A673 (cell line): Measurements from ENCODE around the gene IKZF2. TPM values are rescaled to one million over a fixed set of nuclear protein-coding genes. Genes with fewer than 3 reads are reported as not detected.

Experiments
- BruUV-seq: library from RNA; stranded (reverse); fragments of 400-500 nt; replicated peaks from 2 replicates; lab custom pipeline; 2021; lab: Mats Ljungman, UMichigan
- CTCF ChIA-PET: fragments of 300-600 bp; sonication (Branson Sonifier 250); formaldehyde crosslinking; loops from one replicate; lab custom pipeline; 2022; ENCODE audit warnings: antibody characterized with exemption; lab: Charles Lee
- POLR2A ChIA-PET: fragments of 300-600 bp; sonication (Branson Sonifier 250); formaldehyde crosslinking; loops from one replicate; lab custom pipeline; 2022; ENCODE audit warnings: antibody characterized with exemption; ENCODE audit not compliant: low non-redundant PET; lab: Charles Lee
- DNase-seq: peaks from one replicate; pipeline ENCODE4 v3.0.0-alpha.2; 2015; ENCODE audit warnings: low spot score
- H3K27ac ChIP-seq: fragments of 200-600 bp; sonication (generic); 2 replicates; pipeline ENCODE4 v1.5.1; 2016; ENCODE audit warnings: mixed run types, low read depth, mild to moderate bottlenecking, mixed read lengths, antibody characterized with exemption, low read length; ENCODE audit not compliant: poor library complexity, severe bottlenecking
- H3K27me3 ChIP-seq: fragments of 200-600 bp; sonication (generic); replicated peaks from 2 replicates; pipeline ENCODE4 v1.6.1; 2017; ENCODE audit warnings: mixed run types, low read depth, mild to moderate bottlenecking, mixed read lengths, antibody characterized with exemption, low read length; ENCODE audit not compliant: insufficient read depth, poor library complexity
- H3K36me3 ChIP-seq: fragments of 200-600 bp; sonication (generic); 2 replicates; pipeline ENCODE4 v1.6.1; 2016; ENCODE audit warnings: mixed run types, mild to moderate bottlenecking, mixed read lengths, antibody characterized with exemption, low read length; ENCODE audit not compliant: insufficient read depth, poor library complexity, severe bottlenecking
- H3K4me1 ChIP-seq: fragments of 200-600 bp; sonication (generic); 2 replicates; pipeline ENCODE4 v1.6.1; 2017; ENCODE audit warnings: mixed run types, mild to moderate bottlenecking, mixed read lengths, antibody characterized with exemption, low read length; ENCODE audit not compliant: insufficient read depth, poor library complexity, severe bottlenecking
- H3K4me3 ChIP-seq: fragments of 200-600 bp; sonication (generic); 2 replicates; pipeline ENCODE4 v1.5.1; 2016; ENCODE audit warnings: low read depth, mixed run types, mild to moderate bottlenecking, mixed read lengths, low read length; ENCODE audit not compliant: poor library complexity, severe bottlenecking
- H3K9me3 ChIP-seq: fragments of 200-600 bp; sonication (generic); 2 replicates; pipeline ENCODE4 v1.6.1; 2016; ENCODE audit warnings: mixed run types, low read depth, mild to moderate bottlenecking, mixed read lengths, antibody characterized with exemption, low read length; ENCODE audit not compliant: poor library complexity, severe bottlenecking
- EZH2 ChIP-seq: fragments of 200-600 bp; sonication (generic); IDR thresholded peaks from 2 replicates; pipeline ENCODE4 v1.6.1; 2017; ENCODE audit warnings: borderline replicate concordance, low read depth, mild to moderate bottlenecking, mixed read lengths, antibody characterized with exemption, low read length; ENCODE audit not compliant: poor library complexity, severe bottlenecking
- intact Hi-C: fragments of 100-400 bp; cut with micrococcal nuclease; formaldehyde crosslinking; loops from one replicate; pipeline ENCODE4 v1.10.0; 2022; ENCODE audit not compliant: unreplicated experiment
- total RNA-seq: library from RNA; stranded (reverse); gene quantifications from 2 replicates; pipeline ENCODE4 v1.2.3, GENCODE V29; 2021
- TF ChIP-seq, protein P1 (sequence below): fragments of 300-800, 200-600 bp; sonication (generic); conservative IDR thresholded peaks from 2 replicates; pipeline ENCODE4 v1.5.1; 2017; ENCODE audit warnings: low read depth, mild to moderate bottlenecking, antibody characterized with exemption, low read length, moderate library complexity, mixed read lengths

IKZF2 gene
- total RNA-seq, 1 experiment from 2014 or later, result 68.6 TPM

DNA sequence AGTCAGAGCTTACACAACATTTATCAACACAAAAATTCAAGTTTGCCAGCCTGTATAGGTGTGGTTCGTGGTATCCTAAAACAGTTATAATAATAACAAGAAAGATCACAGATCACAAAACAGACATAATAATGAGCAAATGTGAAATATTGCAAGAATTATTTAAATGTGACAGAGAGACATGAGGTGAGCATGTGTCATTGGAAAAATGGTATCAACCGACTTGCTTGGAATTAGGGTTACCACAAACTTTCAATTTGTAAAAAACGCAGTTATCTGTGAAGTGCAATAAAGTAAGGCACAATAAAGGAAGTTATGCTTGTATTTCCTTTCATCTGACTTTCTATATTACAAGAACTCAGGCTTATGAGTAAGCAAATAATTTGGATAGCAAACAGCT is 116.8 kb downstream of the IKZF2 start:
- H3K36me3 ChIP-seq, result peaks cover 24% of the 10 kb centered on the region
- H3K27ac ChIP-seq, result no peak overlapping the region
- intact Hi-C loops, result no loop called here
- no TSS peak for BruUV-seq
- H3K27me3 ChIP-seq, result no peaks in the 10 kb centered on the region
- H3K9me3 ChIP-seq, result no peaks in the 10 kb centered on the region
- DNase-seq, result no peak
- H3K4me1 ChIP-seq, result peaks cover 13% of the 10 kb centered on the region
- TF ChIP-seq EZH2, result no peak
- TF ChIP-seq, protein P1, sequence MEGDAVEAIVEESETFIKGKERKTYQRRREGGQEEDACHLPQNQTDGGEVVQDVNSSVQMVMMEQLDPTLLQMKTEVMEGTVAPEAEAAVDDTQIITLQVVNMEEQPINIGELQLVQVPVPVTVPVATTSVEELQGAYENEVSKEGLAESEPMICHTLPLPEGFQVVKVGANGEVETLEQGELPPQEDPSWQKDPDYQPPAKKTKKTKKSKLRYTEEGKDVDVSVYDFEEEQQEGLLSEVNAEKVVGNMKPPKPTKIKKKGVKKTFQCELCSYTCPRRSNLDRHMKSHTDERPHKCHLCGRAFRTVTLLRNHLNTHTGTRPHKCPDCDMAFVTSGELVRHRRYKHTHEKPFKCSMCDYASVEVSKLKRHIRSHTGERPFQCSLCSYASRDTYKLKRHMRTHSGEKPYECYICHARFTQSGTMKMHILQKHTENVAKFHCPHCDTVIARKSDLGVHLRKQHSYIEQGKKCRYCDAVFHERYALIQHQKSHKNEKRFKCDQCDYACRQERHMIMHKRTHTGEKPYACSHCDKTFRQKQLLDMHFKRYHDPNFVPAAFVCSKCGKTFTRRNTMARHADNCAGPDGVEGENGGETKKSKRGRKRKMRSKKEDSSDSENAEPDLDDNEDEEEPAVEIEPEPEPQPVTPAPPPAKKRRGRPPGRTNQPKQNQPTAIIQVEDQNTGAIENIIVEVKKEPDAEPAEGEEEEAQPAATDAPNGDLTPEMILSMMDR, result no peak
- ChIA-PET POLR2A (no interaction called here), CTCF (no interaction called here)
- H3K4me3 ChIP-seq, result no peak overlapping the region

DNA sequence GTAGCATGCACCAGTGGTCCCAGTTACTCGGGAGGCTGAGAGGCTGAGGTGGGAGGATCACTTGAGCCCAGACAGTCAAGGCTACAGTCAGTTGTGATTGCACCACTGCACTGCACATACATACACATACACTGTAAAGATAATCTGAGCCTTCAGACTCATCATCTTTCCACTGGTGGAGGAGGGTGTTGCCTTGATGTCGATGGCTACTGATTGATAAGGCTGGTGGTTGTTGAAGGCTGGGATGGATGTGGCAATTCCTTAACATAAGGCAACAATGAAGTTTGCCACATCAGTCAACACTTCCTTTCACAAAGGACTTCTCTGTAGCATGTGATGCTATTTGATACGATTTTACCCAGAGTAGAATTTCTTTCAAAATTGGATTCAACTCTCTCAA is 118.8 kb downstream of the IKZF2 start:
- H3K4me3 ChIP-seq, result no peak overlapping the region
- H3K36me3 ChIP-seq, result peaks cover 23% of the 10 kb centered on the region
- TF ChIP-seq, protein P1, result no peak
- TF ChIP-seq EZH2, result no peak
- intact Hi-C loops, result no loop called here
- no peaks in the 10 kb centered on the region for H3K9me3 ChIP-seq
- CTCF ChIA-PET, result no interaction called here
- H3K27me3 ChIP-seq, result no peaks in the 10 kb centered on the region
- BruUV-seq, result no TSS peak
- H3K4me1 ChIP-seq, result peaks cover 4% of the 10 kb centered on the region
- POLR2A ChIA-PET, result no interaction called here
- no peak for DNase-seq
- no peak overlapping the region for H3K27ac ChIP-seq

DNA sequence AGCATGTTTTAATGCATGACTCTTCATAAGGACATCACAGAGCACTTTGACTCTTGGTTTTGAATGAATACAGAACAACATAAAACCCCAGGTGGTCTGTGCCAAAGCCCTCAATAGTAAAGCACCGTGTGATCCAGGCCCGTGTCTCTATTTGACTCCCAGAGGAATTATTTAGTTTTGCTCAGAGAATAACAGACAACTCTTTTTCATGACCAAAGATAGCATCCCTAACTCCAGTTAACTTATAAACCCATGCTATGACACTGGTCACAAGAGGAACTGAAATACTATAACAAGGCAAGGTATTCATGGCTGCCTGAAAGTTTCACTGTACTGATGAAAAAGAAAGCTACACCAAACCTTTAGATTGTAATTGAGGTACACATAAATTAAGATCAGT is 128.4 kb downstream of the IKZF2 start:
- CTCF ChIA-PET, result no interaction called here
- Histone ChIP-seq H3K4me1 (peaks cover 9% of the 10 kb centered on the region), H3K27ac (no peak overlapping the region), H3K4me3 (no peak overlapping the region), H3K27me3 (no peaks in the 10 kb centered on the region), H3K9me3 (no peaks in the 10 kb centered on the region), H3K36me3 (peaks cover 23% of the 10 kb centered on the region)
- BruUV-seq, result no TSS peak
- no peak for TF ChIP-seq EZH2
- TF ChIP-seq, protein P1, result no peak
- POLR2A ChIA-PET, result no interaction called here
- intact Hi-C loops, result no loop called here
- DNase-seq, result peak; percentile 61
